Sciatic nerve (tissue), 2 donors: Measurements from ENCODE around the gene CD83. TPM values are rescaled to one million over a fixed set of nuclear protein-coding genes. Genes with fewer than 3 reads are reported as not detected.
A peak's percentile ranks its signal among the peaks of the same experiment; 100 is the strongest.

Source experiments
- ATAC-seq: fragments of 200-7000 bp; cut with Tn5 transposase; one replicate; pipeline ENCODE4 v1.9.1; 2020; ENCODE audit warnings: mild to moderate bottlenecking, moderate library complexity
- DNase-seq: peaks from one replicate; pipeline ENCODE4 v3.0.0-alpha.2; 2020; ENCODE audit warnings: low spot score
- intact Hi-C: fragments of 100-400 bp; cut with DNase I; formaldehyde crosslinking; loops from one replicate; pipeline ENCODE4 v1.14.2; 2022
- total RNA-seq: library from RNA; stranded (reverse); fragmentation: NEBNext Ultra II Directional; extraction: Animal tissue kit (Norgen Biotek cat#: 25700); gene quantifications from one replicate; pipeline ENCODE4 v1.2.1, GENCODE V29; 2021
- donor health status: DM: no; HTN: no; CAD: no.
- donor health status: DM: no; HTN: no; CAD: no.

The CD83 gene
- total RNA-seq, 1 donor from 2014 or later, result 22.3 TPM

DNA sequence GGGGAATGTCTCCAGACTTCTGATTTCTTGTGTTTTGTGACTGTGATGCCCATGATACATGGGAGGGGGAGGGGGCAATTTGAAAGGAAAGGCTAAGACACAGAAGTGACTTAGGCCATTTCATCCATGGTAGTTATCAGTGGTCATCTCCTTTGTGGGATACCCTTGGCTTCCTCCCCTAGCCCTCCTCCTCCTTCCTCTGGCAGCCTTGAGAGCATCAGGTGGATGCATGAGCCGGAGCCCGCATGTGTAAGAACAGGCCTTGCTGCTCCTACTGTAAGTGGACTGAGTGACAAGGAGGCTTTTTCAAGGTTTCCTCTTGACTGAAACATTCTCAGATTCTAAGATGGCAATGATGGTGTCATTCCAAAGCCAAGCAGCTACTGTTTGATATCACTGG lies 874 bp downstream of the CD83 start:
- intact Hi-C loops, result no loop called here

GRCh38 chr6:14119784-14120183 lies 2.2 kb downstream of the CD83 start:
- ATAC-seq (peak; percentile 43), DNase-seq (no peak)
- intact Hi-C loops, result no loop called here

More for the DNA sequence above, 874 bp downstream of the CD83 start:
- DNase-seq (no peak), ATAC-seq (no peak)

- intact Hi-C loops, result no loop called here
- no peak for DNase-seq
Measured at GRCh38 chr6:14120546-14120945, 3.0 kb downstream of the CD83 start.

GRCh38 chr6:14121936-14122344 lies 4.4 kb downstream of the CD83 start:
- DNase-seq (no peak), ATAC-seq (peak; percentile 75)
- intact Hi-C loops, result no loop called here

More at GRCh38 chr6:14120546-14120945, 3.0 kb downstream of the CD83 start:
- ATAC-seq, result no peak

- intact Hi-C loops, result no loop called here
- ATAC-seq (peak; percentile 60), DNase-seq (no peak)
Measured at GRCh38 chr6:14123386-14124111, 6.0 kb downstream of the CD83 start.

DNA sequence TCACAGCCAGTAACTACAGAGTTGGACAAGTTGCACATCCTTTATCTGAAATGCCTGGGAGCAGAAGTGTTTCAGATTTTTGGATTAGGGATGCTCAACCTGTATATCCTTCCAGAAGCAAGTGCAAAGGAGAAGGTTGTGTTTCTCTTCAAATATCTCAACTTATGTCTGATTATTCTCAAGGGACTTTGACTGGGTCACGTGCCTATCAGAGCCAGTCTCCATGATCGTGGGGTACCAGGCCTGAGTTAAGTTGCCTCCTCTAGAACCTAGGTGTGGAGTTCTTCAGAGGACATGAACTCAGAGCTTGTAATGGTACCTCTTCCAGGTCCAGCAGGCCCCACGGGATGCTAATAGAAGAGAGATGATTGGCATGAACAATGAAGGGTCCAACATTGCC lies 7.8 kb downstream of the CD83 start:
- no peak for DNase-seq
- intact Hi-C loops, result no loop called here
- no peak for ATAC-seq

- intact Hi-C loops, result no loop called here
- DNase-seq (no peak), ATAC-seq (no peak)
Measured at GRCh38 chr6:14126191-14126590, 8.6 kb downstream of the CD83 start.

- no peak for DNase-seq
- intact Hi-C loops, result no loop called here
Measured at GRCh38 chr6:14127611-14128010, 10.0 kb downstream of the CD83 start.

DNA sequence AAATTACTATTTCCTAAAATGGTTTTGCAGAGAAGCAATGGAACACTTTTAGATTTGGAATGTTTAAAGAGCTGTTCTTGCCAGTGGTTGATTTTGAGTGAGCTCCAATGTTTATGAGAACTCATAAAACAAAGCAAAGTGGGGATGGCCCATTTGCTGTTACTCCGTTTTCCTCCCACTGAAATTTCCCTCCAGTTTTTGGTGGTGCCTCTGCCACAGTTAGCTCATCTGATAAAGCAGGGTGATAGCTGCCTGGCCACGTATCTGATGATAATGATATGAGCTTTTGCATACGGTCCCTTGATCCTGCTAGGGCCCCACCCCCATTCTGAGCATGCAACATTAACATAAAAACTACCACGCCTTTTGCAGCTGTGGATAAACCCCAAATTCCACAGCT lies 10.4 kb downstream of the CD83 start:
- ATAC-seq (no peak), DNase-seq (no peak)
- intact Hi-C loops, result no loop called here

More at GRCh38 chr6:14127611-14128010, 10.0 kb downstream of the CD83 start:
- no peak for ATAC-seq

DNA sequence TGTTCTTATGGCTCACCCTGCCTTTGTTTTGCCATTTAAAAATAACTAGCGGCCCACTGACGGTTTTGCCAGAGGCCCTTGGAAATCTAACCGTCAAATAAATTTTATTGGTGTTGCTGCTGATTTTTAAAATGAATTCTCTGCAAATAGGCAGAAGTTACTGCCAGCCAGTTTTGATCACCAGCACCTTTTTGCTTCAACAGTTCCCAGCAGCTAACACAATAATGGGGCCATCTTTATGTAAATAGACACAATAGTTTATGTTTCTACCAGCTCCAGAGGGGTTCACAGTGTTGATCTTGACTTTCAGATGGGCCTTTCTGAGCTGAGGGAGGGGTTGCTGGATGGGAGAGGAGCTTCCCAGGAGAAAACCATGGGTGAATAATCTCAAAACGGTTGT lies 11.2 kb downstream of the CD83 start:
- ATAC-seq (no peak), DNase-seq (no peak)
- intact Hi-C loops, result no loop called here

DNA sequence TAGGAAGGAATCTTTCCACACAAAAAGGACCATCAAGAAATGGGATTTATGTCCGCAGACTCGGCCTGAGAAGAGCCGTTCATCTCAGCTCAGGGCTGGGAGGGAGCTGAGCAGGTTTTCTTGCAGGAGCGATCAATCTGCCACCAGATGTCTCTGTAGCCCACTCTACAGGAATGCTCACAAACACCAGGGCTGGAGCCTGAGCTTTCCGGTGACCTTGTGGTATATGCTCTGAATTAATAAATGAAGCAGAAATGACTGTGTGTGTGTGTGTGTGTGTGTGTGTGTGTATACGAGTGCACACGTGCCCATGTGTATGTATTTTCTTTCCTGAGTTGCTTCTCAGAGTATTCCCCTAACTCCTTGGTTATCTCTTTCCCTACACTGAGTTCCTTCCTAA lies 12.0 kb downstream of the CD83 start:
- DNase-seq (no peak), ATAC-seq (peak; percentile 91)
- intact Hi-C loops, result no loop called here

GRCh38 chr6:14130435-14131075 lies 13.0 kb downstream of the CD83 start:
- no peak for DNase-seq
- ATAC-seq, result no peak
- intact Hi-C loops, result no loop called here

- intact Hi-C loops, result no loop called here
- DNase-seq (no peak), ATAC-seq (no peak)
Measured at GRCh38 chr6:14131579-14131978, 14.0 kb downstream of the CD83 start.

GRCh38 chr6:14132244-14132920 lies 14.8 kb downstream of the CD83 start:
- ATAC-seq (no peak), DNase-seq (no peak)
- intact Hi-C loops, result no loop called here

DNA sequence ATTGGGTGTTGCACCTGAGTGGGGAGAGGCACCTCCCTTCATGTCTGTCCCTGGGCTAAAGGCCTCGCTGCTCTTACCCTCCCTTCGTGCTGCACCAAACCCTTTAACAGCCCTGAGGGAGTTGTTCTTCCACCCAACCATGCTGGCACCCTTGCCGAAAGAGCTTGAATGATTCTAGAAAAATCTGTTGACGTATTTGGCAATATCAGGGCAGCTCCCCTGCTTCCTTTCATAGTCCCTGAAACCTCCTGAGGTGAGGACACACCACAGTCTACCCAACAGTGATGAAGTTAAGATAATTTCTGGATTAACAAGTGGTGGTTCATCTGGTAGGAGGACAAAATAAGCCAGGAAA lies 15.3 kb downstream of the CD83 start:
- DNase-seq, result no peak
- intact Hi-C loops, result no loop called here
- no peak for ATAC-seq

DNA sequence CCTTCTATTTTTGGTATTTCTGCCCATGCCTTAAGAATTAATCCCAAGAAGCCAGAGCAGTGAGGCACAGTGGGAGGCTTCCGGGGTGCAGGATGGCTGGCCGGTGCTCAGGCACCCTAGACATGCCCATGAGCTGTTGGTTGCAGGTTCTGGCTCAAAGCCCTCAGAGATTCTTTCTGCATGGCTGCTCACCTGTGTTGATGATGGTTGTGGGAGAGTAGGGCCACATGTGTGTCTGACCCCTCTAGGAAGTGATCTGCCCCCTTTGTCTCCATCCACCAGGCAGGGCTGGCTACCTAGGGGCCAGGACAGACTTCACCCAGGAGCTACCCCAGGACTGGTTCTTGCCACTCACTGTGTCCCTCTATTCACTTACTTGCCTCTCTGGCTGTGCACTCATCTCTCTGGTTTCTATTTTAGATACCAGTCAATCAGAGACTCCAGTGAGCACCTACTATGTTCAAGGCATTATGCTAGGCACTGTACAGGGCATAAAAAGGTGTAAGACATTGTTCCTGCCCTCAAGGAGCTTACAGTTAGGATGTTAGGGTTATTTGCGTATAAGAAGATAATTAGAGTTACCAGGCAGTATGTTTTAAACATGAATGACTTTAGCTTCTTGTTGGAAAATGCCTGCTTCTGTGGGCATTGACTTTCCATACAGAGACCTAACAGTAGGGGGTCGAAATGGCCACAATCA lies 16.8 kb downstream of the CD83 start:
- no peak for ATAC-seq
- intact Hi-C loops, result no loop called here

DNA sequence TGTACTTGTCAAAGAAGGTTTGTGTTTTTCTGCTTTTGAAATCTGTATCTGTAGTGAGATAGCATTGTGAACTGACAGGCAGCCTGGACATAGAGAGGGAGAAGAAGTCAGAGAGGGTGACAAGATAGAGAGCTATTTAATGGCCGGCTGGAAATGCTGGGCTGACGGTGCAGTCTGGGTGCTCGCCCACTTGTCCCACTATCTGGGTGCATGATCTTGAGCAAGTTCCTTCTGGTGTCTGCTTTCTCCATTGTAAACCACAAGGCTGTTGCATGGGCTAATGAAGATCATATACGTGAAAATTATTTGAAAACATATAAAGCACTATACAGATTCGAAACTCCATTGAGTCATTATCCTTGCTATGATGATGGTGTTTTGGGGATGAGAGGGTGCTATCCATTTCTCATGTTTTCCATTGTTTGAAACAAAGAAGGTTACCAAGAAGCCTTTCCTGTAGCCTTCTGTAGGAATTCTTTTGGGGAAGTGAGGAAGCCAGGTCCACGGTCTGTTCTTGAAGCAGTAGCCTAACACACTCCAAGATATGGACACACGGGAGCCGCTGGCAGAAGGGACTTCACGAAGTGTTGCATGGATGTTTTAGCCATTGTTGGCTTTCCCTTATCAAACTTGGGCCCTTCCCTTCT lies 18.4 kb downstream of the CD83 start:
- no peak for ATAC-seq
- no peak for DNase-seq
- intact Hi-C loops, result no loop called here

More for the DNA sequence above, 16.8 kb downstream of the CD83 start:
- DNase-seq, result no peak

DNA sequence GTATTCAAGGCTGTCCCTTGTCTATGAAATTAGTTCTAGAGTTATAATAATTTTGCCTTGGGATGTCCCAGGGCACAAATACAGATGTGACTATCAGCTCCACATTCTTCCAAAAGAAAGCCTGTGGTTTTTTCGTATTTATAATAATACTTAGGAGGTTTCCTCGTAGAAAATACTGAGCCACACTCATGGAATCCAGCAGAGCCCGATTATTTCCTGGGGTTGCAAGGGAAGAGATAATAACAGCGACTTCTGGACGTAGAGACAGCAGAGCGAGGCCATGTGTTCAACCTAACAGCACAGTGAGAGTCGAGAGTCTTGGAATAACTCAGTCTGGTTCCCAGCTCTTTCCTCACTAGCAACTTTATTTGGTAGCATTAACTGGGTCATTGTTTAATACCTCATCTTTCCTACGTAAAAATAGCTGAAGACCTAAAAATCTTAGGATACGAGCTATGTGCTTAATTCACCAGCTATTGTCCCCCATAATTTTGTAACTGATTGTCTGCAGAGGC lies 21.2 kb downstream of the CD83 start:
- ATAC-seq (no peak), DNase-seq (no peak)
- intact Hi-C loops, result no loop called here
